Measurements from ENCODE around the gene SENP1.

GRCh38 chr12:48060474-48060873 is 45.4 kb downstream of the SENP1 start:
- TF ChIP-seq POLR2AphosphoS5 (IDR thresholded peaks at IDR 0.05) (no peak), CTCF (IDR thresholded peaks at IDR 0.05) (no peak)

Data from prostate gland (tissue), 2 donors.